Endothelial cell of umbilical vein (primary cell): ENCODE measurements around the gene SLC46A1. TPM values are rescaled to one million over a fixed set of nuclear protein-coding genes. Genes with fewer than 3 reads are reported as not detected.

ENCODE experiments used
- BruUV-seq: library from RNA; stranded (reverse); fragments of 400-500 nt; replicated peaks from 2 replicates; lab custom pipeline; 2021; lab: Mats Ljungman, UMichigan
- CTCF ChIA-PET: fragments of 300-600, 350-600 bp; sonication (Branson Sonifier 250); formaldehyde crosslinking; loops from one replicate; lab custom pipeline; 2021; ENCODE audit warnings: antibody characterized with exemption, inconsistent platforms; lab: Charles Lee
- POLR2A ChIA-PET: fragments of 300-600, 350-600 bp; sonication (Branson Sonifier 250); formaldehyde crosslinking; loops from one replicate; lab custom pipeline; 2021; ENCODE audit warnings: antibody characterized with exemption, inconsistent platforms; lab: Charles Lee
- DNase-seq: peaks from one replicate; pipeline ENCODE4 v3.0.0-alpha.2; 2011; ENCODE audit warnings: low read depth, low spot score
- FAIRE-seq: peaks from 2 replicates; lab custom pipeline; 2011; peaks lifted over from hg19 to GRCh38; lab: Jason Lieb, UNC
- H2AFZ ChIP-seq: 2 replicates; pipeline ENCODE4 v1.6.0; 2012; ENCODE audit warnings: low read depth, low read length, control low read depth, inconsistent platforms
- H3K27ac ChIP-seq: 2 replicates; pipeline ENCODE4 v1.5.1; 2011; ENCODE audit warnings: low read depth, mild to moderate bottlenecking, control low read depth, low read length, moderate library complexity; ENCODE audit not compliant: insufficient read depth
- H3K27me3 ChIP-seq, 2 experiments: 2 replicates each; pipeline versions ENCODE4 v1.6.0 to v1.6.1; 2011; ENCODE audit warnings: low read length in 2 of 2, mixed read lengths in 1 of 2; ENCODE audit not compliant: control insufficient read depth in 2 of 2, insufficient read depth in 2 of 2
- H3K36me3 ChIP-seq, 2 experiments: 2 replicates in 1 of 2; 3 replicates in 1 of 2; pipeline ENCODE4 v1.5.1; 2011; ENCODE audit warnings: low read length in 2 of 2, mild to moderate bottlenecking in 1 of 2, moderate library complexity in 1 of 2; ENCODE audit not compliant: control insufficient read depth in 2 of 2, insufficient read depth in 2 of 2; ENCODE audit errors: extremely low read depth in 1 of 2
- H3K4me1 ChIP-seq: 3 replicates; pipeline ENCODE4 v1.5.1; 2011; ENCODE audit warnings: mild to moderate bottlenecking, low read length; ENCODE audit not compliant: control insufficient read depth, insufficient read depth; ENCODE audit errors: extremely low read depth
- H3K4me2 ChIP-seq: 2 replicates; pipeline ENCODE4 v1.6.1; 2011; ENCODE audit warnings: low read length, control low read depth, mixed read lengths; ENCODE audit not compliant: insufficient read depth
- H3K4me3 ChIP-seq, 3 experiments: fragments of 200-600 bp in 1 of 3; sonication (generic), shearing (Covaris generic) in 1 of 3; replicated peaks in 1 of 3; 2 replicates each; pipeline ENCODE4 v1.5.1; 2011 to 2016; ENCODE audit warnings: control low read depth in 3 of 3, low read length in 3 of 3, mild to moderate bottlenecking in 2 of 3, inconsistent platforms in 1 of 3, low read depth in 1 of 3, moderate library complexity in 1 of 3; ENCODE audit not compliant: insufficient read depth in 1 of 3
- H3K79me2 ChIP-seq: 2 replicates; pipeline ENCODE4 v1.6.0; 2012; ENCODE audit warnings: low read length, inconsistent platforms; ENCODE audit not compliant: control insufficient read depth, insufficient read depth
- H3K9ac ChIP-seq: replicated peaks from 2 replicates; pipeline ENCODE3; 2011; ENCODE audit warnings: low read length, control low read depth; ENCODE audit not compliant: insufficient read depth; ENCODE audit errors: extremely low read depth
- H3K9me1 ChIP-seq: replicated peaks from 3 replicates; pipeline ENCODE4 v1.6.0; 2011; ENCODE audit warnings: mild to moderate bottlenecking, low read length; ENCODE audit not compliant: control insufficient read depth, insufficient read depth; ENCODE audit errors: extremely low read depth
- H3K9me3 ChIP-seq: replicated peaks from 2 replicates; pipeline ENCODE4 v1.5.1; 2012; ENCODE audit warnings: low read length, inconsistent platforms; ENCODE audit not compliant: control insufficient read depth, insufficient read depth
- H4K20me1 ChIP-seq: replicated peaks from 2 replicates; pipeline ENCODE3; 2011; ENCODE audit warnings: mild to moderate bottlenecking, low read length; ENCODE audit not compliant: control insufficient read depth, insufficient read depth; ENCODE audit errors: extremely low read depth
- EZH2 ChIP-seq: IDR thresholded peaks from 2 replicates; pipeline ENCODE4 v1.6.1; 2012; ENCODE audit warnings: borderline replicate concordance, low read depth, mild to moderate bottlenecking, moderate library complexity, low read length, inconsistent platforms; ENCODE audit not compliant: severe bottlenecking
- FOS ChIP-seq: IDR thresholded peaks from 2 replicates; pipeline ENCODE4 v1.6.1; 2011; ENCODE audit warnings: mild to moderate bottlenecking, low read length, moderate library complexity, borderline replicate concordance; ENCODE audit not compliant: insufficient read depth
- GATA2 ChIP-seq: IDR thresholded peaks from 2 replicates; pipeline ENCODE4 v1.7.0; 2011; ENCODE audit warnings: low read depth, mild to moderate bottlenecking, moderate library complexity, mixed read lengths, low read length; ENCODE audit not compliant: insufficient read length, insufficient read depth
- JUN ChIP-seq: IDR thresholded peaks from 2 replicates; pipeline ENCODE4 v1.6.1; 2011; ENCODE audit warnings: borderline replicate concordance, low read depth; ENCODE audit not compliant: insufficient read length, insufficient read depth
- MYC ChIP-seq: IDR thresholded peaks from one replicate; pipeline ENCODE4 v1.6.1; 2011; ENCODE audit warnings: mild to moderate bottlenecking, low read depth, low read length
- POLR2A ChIP-seq: IDR thresholded peaks from 2 replicates; pipeline ENCODE4 v1.6.1; 2012; ENCODE audit warnings: low read depth, mild to moderate bottlenecking, control low read depth, low read length
- POLR2AphosphoS5 ChIP-seq: IDR thresholded peaks from 2 replicates; pipeline ENCODE4 v1.6.1; 2012; ENCODE audit warnings: low read depth, mild to moderate bottlenecking, control low read depth, low read length, moderate library complexity; ENCODE audit not compliant: insufficient read depth
- dilution Hi-C: fragments of 300-500 bp; cut with MboI; formaldehyde crosslinking; loops from one replicate; pipeline ENCODE4 v1.15.0; 2019; ENCODE audit warnings: low sequenced_read_pairs; ENCODE audit not compliant: extremely low pct_ligation_motif_present
- intact Hi-C: fragments of 100-400 bp; cut with micrococcal nuclease; formaldehyde crosslinking; loops from one replicate; pipeline ENCODE4 v1.10.0; 2022
- polyA plus RNA-seq, 4 experiments: library from polyadenylated mRNA; depleted of rRNA in 3 of 4; stranded (reverse) in 3 of 4; unstranded in 1 of 4; fragments of >200 nt; gene quantifications; 2 replicates each; pipeline versions ENCODE4 v1.2.1 to v1.2.3, GENCODE V29; 2011 to 2012; ENCODE audit warnings: missing spikeins in 1 of 4
- total RNA-seq: library from RNA; stranded (reverse); gene quantifications from 2 replicates; pipeline ENCODE4 v1.2.3, GENCODE V29; 2021
- TF ChIP-seq, protein P1 (sequence below): IDR thresholded peaks from 2 replicates; pipeline ENCODE4 v1.6.1; 2011; ENCODE audit not compliant: insufficient read depth, insufficient read length
- TF ChIP-seq, protein P2 (sequence below), 2 donors: IDR thresholded peaks; 1 replicate in 1 of 2; 2 replicates in 1 of 2; pipeline ENCODE4 v1.5.1; 2011; ENCODE audit warnings: low read length in 2 of 2, mild to moderate bottlenecking in 2 of 2, moderate library complexity in 2 of 2, control low read depth in 1 of 2, inconsistent platforms in 1 of 2, low read depth in 1 of 2; ENCODE audit not compliant: insufficient read depth in 1 of 2; ENCODE audit errors: extremely low read depth in 1 of 2

Gene SLC46A1
- total and polyA plus RNA-seq, 2 donors (not counting 3 experiments of a cell fraction or from before 2014, with no cell fraction given): 2.6 to 4.1 TPM

DNA sequence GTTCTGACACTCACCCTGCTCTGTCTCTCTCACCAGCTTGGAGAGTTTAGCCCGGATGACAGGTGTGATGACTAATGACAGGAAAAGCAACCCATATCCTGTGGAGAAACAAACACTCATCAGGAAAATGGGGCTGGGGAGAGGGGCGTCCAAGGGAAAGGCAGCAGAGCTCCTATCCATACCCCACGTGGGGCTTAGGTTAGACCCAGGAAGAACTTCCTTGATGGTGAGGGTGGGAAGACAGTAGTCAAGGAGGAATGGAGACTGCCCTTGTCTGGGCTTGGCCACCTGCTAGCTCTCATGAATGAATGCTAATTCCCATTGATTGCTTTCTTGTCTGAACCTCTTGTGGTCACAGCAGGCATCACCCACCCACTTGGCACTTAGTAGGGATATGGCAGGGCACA lies 3.8 kb downstream of the SLC46A1 start:
- no TSS peak for BruUV-seq
- Histone ChIP-seq H2AFZ (no peak overlapping the region), H3K27ac (no peak overlapping the region), H3K27me3 (peaks cover 0 to 2% of the 10 kb centered on the region in 2 experiments), H4K20me1 (no peaks in the 10 kb centered on the region), H3K4me3 (no peak overlapping the region), H3K36me3 (no peaks in the 10 kb centered on the region), H3K9me3 (no peaks in the 10 kb centered on the region), H3K9me1 (no peaks in the 10 kb centered on the region), H3K9ac (no peak overlapping the region), H3K79me2 (no peaks in the 10 kb centered on the region), H3K4me1 (peaks cover 9% of the 10 kb centered on the region), H3K4me2 (no peak overlapping the region)
- ChIA-PET POLR2A (no interaction called here), CTCF (interaction anchor here (2.8 kb wide), 1 partner anchor 14 kb away, joined by 15 read pairs; no protein-coding TSS in a partner anchor)
- FAIRE-seq (no peak), DNase-seq (no peak)
- dilution Hi-C loops (no loop called here), intact Hi-C loops (no loop called here)
- TF ChIP-seq MYC (no peak), GATA2 (no peak), JUN (no peak), FOS (no peak), POLR2AphosphoS5 (no peak), POLR2A (no peak), EZH2 (no peak)
- TF ChIP-seq, protein P1, sequence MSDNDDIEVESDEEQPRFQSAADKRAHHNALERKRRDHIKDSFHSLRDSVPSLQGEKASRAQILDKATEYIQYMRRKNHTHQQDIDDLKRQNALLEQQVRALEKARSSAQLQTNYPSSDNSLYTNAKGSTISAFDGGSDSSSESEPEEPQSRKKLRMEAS: no peak
- TF ChIP-seq, protein P2, sequence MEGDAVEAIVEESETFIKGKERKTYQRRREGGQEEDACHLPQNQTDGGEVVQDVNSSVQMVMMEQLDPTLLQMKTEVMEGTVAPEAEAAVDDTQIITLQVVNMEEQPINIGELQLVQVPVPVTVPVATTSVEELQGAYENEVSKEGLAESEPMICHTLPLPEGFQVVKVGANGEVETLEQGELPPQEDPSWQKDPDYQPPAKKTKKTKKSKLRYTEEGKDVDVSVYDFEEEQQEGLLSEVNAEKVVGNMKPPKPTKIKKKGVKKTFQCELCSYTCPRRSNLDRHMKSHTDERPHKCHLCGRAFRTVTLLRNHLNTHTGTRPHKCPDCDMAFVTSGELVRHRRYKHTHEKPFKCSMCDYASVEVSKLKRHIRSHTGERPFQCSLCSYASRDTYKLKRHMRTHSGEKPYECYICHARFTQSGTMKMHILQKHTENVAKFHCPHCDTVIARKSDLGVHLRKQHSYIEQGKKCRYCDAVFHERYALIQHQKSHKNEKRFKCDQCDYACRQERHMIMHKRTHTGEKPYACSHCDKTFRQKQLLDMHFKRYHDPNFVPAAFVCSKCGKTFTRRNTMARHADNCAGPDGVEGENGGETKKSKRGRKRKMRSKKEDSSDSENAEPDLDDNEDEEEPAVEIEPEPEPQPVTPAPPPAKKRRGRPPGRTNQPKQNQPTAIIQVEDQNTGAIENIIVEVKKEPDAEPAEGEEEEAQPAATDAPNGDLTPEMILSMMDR (IDR thresholded peaks at IDR 0.05; ENCODE audit: extremely low read depth in 1 of 2, insufficient read depth in 1 of 2, low read depth in 1 of 2, low read length in 2 of 2): no peak
